Measurements from ENCODE around the gene ABCD1.
"Not testable (repeated sequence)": the region's sequence is repeated elsewhere in the genome, so short reads cannot be mapped to it uniquely, and the experiment has no call there.

ABCD1 gene

DNA sequence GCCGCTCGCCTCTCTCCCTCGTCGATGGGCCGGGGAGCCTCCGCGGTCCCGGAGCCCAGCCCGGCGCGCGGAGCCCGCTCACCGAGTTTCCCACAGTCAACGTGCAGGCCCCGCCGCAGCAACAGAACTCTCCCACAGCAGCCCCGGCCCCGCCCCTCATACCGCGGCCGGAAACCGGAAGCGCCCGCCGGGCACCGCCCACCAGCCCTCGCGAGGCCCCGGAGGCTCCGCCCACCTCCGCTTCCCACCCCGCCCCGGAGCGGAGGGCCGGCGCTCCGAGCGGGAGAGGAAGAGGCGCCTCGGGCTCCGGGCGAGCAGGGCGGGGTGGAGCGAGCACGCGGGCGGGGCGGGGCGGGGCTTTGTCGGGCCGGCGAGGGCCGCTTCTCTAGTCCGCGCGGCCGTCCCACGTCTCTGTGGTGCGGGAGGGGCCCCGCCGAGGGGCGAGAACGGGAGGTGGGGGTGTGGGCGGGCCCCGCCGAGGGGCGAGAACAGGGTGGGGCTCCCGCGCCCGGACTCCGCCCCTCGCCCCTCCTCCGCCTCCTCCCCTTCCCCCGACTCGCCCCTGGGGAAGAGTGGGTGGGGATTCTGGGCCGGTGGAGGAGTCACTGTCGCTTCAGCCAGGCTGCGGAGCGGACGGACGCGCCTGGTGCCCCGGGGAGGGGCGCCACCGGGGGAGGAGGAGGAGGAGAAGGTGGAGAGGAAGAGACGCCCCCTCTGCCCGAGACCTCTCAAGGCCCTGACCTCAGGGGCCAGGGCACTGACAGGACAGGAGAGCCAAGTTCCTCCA lies at the start of gene ABCD1, which contains the start of gene BCAP31:
Gene ABCD1 (plus strand): TSS at position 605 of the 787 bp plus-strand sequence. CDS start 411 bp downstream, outside the sequence.
Gene BCAP31 (minus strand): TSS at position 136 of the 787 bp plus-strand sequence. CDS start 1,143 bp downstream, outside the sequence.
- DNase-seq = peak; percentile 93

DNA sequence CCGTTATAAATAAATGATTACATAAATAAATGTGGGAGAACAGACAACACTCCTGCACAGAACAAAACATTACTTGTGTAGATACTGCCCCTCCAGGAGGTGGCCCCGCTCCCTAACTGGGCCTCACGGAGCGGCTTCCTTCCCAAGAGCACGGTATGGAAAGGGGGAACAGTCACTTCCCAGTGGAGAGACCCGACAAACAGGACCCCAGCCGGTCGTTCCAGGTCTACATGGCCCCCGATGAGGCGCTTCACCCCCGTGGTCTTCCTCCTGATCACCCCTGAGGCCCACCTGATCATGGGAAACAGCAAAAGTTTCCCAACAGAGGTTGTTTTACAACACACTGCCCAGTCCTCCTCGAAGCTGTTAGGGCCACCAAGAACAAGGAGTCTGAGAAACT lies 43.5 kb upstream of the ABCD1 start:
- DNase-seq = no peak

DNA sequence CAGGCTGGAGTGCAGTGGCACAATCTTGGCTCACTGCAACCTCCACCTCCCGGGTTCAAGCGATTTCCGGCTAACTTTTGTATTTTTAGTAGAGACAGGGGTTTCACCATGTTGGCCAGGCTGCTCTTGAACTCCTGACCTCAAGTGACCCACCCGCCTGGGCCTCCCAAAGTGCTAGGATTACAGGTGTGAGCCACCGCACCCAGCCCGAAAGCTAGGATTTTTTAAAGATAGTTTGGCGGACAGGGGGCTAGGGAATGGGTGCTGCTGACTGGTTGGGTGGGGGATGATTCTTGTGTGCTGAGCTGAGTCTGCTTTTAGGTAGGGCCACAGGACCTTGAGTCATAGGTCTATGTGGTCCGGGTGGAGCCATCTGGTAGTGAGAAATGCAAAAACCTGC lies 41.2 kb upstream of the ABCD1 start:
- DNase-seq = not testable (repeated sequence)

DNA sequence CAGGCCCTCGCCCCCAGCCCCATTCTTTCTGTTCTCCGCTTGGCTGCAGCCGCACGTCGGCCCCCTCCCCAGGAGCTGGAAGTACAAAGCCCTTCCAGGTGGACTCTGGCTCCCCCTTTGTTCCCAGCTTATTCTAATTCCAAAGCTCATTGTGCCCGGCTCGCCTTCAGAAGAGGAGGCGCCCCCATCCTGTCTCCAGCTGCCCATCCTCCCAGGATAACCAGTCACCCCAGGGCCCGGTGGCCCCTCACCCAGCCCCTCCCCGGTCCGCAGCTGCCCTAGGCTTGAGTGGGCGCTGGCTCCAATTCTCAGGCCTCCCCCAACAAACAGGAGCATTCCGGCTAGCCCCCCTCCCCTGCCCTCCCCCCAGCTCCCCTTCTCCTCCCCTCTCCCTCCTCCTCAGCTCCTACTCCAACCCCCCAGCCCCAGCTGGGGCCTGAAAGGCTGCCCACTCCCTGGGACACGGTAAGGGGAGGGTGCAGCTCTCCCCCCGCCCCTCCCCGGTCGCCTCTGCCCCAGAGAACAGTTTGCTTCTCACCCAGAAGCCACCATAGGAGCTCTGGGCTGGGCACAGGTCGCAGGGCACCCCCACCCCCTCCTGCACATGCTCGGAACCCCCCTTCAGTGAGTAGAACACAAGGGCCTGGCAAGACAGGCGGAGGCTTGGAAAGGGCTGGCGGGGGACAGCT lies 40.0 kb upstream of the ABCD1 start:
- DNase-seq = no peak

DNA sequence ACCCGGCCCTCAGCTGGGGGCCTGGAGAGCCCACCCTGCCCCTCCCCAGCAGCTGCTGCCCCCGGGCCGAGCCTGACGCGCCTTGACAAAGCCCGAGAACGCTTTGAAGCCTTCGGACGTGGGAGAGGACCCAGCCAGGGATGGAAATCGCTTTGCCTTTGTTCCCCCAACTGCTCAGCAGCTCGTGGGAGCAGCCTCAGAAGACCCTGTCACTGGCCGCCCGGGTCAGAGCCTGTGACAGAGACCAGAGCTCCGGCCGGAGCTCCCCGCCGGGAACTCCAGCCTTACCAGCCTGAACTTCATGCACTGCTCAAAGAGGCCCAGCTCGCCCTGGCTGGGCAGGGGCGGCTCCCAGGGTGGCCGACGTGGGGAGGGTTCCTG lies 39.5 kb upstream of the ABCD1 start:
- no peak for DNase-seq

DNA sequence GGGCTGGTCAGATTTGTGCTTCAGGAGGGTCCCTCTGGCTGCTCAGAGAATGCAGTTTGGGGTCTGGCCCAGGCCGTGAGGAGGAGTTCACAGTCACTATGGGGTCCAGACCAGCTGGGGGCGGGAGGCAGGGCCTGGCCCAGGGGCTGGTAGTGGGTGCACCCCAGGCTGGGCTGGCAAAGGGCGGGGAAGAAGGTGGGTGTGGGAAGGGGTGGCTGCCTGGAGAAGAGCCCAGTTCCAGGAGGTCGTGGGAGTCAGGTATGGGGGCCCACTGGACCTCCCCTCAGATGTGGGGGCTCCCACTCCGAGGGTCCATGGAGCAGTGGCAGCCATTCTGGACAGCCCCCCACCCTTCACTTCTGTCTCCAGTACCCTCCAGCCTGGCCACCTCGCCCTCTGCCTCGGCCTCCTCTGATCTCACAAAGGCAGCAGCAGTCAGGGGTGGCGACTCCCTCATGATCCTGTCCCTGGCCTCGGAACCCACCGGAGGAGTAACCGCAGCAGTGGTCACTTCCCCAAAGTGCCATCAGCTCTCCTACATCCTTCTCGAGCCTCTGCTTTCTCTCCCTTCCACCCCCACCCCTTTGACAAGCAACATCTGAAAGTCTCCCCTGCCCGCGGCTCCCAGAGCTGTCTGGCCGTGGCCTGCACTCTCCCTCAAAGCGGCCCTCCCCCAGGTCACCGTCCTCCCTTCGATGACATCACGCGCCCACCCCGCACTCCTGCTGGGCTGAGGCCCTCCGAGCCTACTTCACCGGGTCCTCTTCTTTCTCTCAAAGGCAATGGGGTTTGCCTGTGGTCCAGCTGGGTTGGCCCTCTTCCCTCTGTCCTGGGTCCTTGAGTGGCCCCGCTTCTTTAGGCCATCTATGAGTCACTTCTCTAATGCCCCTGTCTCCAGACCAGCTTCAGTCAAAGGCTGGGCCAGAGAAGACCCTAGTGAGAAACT lies 38.6 kb upstream of the ABCD1 start:
- DNase-seq = no peak

DNA sequence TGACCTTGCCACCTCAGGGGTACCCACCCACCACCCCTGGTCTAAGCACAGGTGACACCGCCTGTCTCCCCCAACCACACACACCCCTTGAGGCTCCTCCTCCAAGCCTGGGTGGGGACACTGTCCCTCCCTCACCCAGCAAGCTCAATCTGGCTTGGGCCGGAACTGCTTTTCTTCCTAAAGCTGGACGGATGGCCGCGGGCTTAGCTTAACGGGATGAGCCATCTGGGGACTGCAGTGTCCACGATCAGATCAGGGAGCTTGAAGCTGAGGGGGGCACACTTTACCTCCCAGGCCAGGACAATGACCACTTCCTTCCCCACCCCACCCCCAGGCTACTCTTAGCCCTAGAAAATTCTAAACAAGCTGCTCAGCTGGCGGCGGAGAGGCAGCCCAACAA lies 37.9 kb upstream of the ABCD1 start:
- DNase-seq = no peak

DNA sequence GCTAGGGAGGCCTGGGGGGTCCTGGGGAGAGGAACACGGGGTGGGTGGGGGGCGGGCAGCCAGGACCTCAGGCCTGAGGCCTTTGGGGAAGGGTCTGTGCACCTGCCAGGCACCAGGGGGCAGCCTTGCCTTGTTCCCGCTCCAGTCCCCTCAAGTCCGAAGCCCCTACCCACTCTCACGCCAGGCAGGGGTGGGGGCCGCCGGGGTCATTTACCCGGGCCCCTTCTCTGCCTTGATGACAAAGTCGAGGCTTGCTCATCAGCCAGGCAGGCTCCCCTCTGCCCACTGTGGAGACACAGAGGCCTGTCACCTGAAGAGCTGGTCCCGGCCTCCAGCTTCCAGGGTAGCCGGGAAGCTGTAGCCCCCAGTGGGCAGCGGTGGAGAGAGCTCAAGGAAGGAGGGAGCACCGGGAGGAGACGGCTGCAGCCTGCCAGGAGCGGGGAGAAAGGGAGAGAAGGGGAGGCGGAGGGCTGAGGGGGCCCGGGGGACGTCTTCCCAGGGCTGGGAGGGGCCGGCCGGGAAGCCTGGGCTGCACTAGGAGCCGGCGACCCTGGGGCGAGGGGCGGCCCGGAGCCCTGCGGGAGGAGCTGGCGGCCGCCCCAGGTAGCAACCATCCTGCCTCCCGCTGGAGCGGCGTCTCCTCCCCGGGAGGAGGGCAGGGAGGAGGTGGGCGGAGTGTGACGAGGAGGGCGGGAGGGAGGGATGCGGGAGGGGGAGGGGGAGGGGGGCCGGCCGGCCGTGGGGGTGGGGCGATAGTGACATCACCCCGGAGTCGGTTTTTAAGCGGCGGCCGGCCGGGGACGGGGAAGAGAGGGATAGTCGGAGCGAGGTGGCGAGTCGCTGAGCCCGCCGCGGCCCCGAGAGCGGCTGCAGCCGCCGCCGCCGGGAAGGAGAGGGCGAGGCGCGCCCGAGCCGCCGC lies 37.3 kb upstream of the ABCD1 start, which contains the start of gene SLC6A8:
Gene SLC6A8 (plus strand): TSS at position 806 of the 919 bp plus-strand sequence. CDS start 649 bp downstream, outside the sequence.
- peak; percentile 82 for DNase-seq

DNA sequence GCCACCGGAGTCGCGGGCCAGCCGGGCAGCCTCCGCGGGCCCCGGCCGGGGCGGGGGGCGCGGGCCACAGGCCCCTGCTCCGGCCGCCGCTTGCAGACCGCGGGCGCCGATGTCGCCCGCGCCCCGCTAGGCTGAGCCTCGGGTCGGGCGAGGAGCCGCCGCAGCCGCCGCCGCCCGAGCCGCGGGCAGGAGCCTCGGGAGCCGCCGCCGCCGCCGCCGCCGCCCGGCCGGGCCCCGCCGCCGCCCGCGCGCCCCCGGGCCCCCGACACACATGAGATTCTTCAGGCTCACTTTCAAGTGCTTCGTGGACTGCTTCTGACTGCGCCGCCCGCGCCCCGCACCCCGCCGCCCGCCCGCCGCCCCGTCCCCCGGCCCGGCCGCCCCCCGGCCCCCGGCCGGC lies 36.6 kb upstream of the ABCD1 start:
- no peak for DNase-seq

DNA sequence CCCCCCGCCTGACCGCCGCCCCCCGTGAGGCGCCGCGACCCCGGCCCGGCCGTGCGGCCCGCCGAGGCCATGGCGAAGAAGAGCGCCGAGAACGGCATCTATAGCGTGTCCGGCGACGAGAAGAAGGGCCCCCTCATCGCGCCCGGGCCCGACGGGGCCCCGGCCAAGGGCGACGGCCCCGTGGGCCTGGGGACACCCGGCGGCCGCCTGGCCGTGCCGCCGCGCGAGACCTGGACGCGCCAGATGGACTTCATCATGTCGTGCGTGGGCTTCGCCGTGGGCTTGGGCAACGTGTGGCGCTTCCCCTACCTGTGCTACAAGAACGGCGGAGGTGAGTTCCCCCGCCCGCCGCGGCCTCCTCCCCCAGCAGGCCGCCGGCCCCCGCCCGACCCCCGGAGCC lies 36.1 kb upstream of the ABCD1 start:
- no peak for DNase-seq

DNA sequence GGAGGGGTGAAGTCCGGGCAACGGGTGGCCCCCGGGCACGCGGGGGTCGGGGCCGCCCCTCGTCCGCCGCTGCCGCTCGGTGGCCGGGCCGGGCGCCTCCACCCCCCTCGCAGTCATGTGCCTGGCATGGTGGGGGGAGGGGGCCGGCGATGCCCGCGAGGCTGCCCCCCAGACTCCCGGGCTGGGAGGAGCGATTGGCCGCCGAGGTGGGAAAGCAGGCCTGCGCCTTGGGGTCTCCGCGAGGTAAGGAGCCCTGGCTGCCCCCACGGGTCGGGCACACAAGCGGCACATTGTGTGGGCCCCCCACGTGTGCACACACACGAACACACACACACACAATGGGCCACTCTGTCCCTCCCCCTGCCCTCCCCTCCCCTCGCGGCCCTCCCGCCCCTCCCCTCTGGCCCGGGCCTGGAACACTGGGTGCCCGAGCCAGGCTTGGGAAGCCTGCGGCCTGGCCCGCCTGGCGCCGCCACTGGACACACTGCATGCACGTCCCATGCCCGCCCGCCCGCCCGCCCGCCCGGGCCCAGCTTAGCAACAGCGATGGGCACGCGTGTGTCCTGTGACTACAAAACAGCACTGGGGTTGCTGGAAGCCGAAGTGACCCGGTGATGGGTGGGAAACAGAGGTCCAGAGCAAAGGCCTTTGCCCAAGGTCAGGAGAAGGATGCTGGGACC lies 35.6 kb upstream of the ABCD1 start:
- peak; percentile 64 for DNase-seq

DNA sequence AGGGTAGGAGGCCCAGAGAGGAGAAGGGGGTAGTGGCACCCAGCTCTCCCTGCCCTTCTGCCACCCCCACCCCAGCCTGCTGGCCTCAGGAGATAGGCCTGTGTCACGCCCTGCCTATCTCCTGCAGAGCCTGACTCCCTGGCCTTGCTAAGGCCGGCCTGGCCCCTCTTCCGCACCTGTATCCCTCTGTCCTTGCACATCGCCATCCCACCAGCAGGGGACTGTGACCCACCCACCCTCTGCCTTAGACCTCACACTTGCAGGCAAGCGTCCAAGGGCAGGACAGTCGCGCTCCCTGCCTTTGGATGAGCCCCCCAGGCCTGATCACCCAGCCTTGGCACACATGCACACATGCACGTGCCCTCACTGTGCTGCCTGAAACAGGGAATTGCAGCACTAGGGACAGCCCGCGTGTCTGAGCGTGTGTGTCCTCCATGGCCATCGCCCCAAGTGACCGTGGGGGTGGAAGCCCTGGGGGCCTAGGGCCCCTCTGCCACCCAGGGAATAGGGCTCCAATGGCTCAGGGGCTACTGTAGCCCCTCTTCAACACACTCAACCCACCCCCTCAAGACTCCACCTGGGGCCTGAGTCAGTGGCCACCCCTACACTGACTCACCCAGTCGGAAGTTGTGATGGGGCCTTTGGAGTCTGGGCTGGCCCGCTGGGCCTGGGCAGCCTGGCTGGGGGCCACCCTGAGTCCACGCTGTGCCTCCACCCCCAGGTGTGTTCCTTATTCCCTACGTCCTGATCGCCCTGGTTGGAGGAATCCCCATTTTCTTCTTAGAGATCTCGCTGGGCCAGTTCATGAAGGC lies 34.8 kb upstream of the ABCD1 start:
- DNase-seq = no peak

DNA sequence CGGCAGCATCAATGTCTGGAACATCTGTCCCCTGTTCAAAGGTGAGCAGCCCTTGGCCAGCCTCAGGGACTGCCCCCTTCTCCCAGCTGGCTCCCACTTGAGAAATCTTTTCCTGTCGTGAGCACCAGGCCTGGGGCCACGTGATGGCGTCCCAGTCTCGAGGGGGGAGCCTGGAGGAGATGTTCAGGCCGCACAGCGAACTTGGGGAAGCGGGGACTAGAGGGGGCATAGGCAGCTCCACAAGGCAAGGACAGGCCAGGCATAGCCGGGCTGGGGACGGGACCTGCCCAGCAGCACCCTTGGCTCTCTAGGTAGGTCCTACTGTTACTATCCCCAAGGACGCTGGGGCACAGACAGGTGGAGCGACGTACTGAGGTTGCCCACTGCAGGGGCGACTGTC lies 34.2 kb upstream of the ABCD1 start:
- DNase-seq = no peak

DNA sequence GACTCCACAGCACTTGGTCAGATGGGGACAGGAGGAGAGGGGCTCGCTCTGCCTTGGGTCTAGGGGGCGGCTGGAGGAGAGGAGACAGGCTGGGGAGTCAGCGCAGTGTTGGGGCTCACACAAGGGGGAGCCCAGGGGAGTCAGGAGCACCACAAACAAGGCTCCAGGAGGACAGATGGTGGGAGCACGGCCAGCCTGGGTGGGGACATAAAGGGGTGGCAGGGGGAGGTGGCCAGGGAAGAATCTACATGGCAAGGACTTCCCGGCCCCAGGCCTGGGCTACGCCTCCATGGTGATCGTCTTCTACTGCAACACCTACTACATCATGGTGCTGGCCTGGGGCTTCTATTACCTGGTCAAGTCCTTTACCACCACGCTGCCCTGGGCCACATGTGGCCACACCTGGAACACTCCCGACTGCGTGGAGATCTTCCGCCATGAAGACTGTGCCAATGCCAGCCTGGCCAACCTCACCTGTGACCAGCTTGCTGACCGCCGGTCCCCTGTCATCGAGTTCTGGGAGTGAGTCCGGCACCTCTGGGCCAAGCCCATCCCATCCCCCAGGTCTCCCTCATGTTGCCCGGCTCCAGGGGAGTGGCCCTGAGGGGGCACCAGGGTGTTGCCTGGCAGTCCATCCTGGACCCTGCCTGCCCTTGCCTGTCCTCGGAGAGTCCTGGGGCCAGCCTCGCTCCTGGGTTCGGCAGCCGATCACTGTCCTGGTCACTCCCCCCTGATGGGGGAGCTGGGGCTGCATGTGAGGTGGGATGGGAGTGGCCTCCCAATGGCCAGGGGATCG lies 33.4 kb upstream of the ABCD1 start:
- not testable (repeated sequence) for DNase-seq

DNA sequence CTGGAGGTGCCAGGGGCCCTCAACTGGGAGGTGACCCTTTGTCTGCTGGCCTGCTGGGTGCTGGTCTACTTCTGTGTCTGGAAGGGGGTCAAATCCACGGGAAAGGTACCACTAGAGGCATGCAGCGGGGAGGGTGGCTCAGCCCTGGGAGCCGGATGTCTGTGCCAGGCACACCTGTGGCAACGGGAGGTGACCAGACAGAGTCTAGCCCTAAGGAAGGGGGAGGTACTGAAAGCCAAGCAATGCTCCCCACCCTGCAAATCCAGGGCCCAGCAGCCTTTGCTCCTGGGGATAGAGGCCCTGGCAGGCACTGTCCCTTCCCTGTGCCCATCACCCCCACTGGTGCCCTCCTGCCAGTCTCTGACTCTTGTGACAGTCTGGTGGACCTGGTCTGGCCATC lies 32.7 kb upstream of the ABCD1 start:
- no peak for DNase-seq

DNA sequence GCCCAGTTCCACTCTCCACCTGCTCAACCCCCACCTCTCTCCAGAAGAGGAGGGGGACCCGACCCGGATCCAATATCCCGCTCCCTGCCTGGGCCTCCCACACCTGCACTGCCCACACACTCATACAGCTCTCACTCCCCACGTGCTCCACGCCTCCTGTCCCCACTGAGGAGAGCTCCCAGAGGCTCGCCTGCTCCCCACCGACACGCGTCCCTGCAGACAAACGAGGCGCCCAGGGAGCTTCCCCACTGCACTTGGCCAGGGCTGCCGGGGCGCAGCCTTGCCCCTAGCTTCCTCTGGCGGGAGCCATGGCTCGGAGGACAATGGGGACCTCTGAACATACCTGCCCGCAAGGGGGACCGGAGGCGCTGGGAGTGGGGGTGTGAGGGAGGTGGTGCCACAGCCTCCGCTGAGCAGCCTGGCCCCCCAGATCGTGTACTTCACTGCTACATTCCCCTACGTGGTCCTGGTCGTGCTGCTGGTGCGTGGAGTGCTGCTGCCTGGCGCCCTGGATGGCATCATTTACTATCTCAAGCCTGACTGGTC lies 32.0 kb upstream of the ABCD1 start:
- DNase-seq = no peak

DNA sequence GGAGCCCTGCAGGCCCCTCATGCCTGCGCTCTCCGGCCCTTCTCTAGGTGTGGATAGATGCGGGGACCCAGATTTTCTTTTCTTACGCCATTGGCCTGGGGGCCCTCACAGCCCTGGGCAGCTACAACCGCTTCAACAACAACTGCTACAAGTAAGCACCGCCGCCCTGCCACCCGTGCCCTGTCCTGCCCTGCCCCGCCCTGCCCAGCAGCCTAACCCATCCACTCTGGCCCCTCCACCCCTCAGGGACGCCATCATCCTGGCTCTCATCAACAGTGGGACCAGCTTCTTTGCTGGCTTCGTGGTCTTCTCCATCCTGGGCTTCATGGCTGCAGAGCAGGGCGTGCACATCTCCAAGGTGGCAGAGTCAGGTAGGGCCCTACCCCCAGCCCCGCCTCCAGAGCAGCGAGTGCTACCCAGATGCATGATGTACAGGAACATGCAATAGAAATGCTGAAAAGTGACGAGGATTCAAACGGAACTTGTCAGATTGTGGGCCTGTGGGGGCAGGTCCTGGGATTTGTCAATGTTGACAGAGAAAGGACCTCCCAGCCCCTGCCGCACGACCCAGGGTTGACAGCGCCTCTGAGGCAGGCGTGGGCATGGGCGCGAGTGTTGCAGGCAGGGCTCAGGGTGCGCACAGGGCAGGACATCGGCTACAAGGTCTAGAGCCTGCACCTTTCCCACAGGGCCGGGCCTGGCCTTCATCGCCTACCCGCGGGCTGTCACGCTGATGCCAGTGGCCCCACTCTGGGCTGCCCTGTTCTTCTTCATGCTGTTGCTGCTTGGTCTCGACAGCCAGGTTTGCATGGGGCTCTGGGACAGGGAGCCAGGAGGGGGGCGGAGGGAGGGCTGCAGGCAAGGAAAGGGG lies 31.2 kb upstream of the ABCD1 start:
- no peak for DNase-seq

DNA sequence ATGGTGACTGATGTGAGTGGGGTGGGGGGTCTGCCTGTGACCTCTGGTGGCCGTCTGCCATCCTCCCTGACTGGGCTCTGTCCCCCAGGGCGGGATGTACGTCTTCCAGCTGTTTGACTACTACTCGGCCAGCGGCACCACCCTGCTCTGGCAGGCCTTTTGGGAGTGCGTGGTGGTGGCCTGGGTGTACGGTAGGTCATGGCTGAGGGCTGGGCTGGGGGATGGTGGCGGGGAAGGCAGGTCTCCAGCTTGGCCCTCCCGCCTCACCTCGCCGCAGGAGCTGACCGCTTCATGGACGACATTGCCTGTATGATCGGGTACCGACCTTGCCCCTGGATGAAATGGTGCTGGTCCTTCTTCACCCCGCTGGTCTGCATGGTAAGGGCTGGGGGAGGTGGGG lies 30.4 kb upstream of the ABCD1 start:
- not testable (repeated sequence) for DNase-seq
